Activated CD4-positive, alpha-beta T cell treated with anti-CD3 and anti-CD28 coated beads for 24 hours (primary cell): ENCODE data around the gene FCHSD2.
"Not testable (repeated sequence)": the region's sequence is repeated elsewhere in the genome, so short reads cannot be mapped to it uniquely, and the experiment has no call there.

Experiments
- DNase-seq, 2 donors: peaks; one replicate each; pipeline ENCODE4 v3.0.0-alpha.2; 2020; ENCODE audit warnings: low read depth in 2 of 2

FCHSD2 gene

DNA sequence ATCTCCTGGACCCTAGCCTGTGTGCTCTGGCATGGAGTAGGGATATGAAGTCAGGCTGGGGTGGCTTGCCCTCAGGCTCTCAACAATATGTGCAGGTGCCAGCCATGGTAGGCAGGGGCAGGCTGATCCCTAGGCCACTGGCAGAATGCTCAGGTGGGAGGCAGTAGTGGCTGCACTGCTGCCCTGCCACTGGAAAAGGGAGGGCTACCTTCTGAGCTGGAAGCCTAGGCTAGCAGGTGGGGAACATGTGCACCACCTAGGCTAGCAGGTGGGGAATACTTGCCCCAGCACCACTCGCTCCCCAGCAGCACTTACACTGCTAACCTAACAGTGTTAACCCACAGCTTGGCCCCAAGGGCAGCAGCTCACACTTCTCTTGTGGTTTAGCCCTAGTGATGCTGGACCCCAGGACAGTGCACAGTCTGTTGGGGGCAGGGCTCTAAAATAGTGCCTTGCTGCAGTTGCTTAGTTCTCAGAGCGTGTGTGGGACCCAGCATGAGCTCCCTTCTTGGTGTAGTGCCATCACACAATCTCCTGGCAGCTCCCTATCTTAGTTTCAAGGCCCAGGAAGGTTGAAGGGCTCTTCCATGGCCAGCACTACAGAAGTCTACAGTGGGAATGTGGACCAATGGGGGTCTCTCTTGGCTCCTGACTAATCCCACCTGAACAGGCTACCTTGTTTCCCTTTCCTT is 130.8 kb downstream of the FCHSD2 start:
- no peak for DNase-seq

DNA sequence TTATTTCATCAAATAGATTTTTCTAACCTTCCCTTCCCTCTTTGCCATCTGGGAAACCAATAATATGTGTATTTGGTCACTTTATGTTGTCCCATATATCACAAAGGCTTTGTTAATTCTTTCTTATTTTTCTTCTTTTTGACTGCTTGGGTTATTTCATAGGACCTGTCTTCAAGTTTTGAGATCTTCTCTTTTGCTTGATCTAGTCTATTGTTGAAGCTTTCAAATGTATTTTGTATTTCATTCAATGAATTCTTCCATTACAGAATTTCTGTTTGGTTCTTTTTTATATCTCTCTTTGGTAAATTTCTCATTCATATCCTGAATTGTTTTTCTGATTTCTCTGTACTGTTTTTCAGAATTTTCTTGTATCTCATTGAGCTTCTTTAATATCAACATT is 132.1 kb downstream of the FCHSD2 start:
- no peak for DNase-seq

DNA sequence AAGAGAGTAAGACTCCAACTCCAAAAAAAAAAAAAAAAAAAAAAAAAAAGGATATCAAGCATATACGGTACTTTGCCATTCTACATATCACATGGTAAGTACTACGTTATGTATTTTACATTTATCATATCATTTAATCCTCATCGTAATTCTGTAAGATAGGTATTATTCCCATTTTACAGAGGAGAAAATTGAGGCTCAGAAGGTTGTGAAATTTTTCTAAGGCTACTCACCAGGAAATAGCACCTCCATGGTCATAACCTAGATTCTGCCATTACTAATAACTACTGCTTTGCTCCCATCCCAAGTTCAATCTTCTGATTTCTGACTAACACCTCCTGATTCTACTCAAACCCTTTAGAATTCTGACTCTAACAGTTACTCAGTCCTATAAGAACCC is 138.0 kb downstream of the FCHSD2 start:
- no peak for DNase-seq

DNA sequence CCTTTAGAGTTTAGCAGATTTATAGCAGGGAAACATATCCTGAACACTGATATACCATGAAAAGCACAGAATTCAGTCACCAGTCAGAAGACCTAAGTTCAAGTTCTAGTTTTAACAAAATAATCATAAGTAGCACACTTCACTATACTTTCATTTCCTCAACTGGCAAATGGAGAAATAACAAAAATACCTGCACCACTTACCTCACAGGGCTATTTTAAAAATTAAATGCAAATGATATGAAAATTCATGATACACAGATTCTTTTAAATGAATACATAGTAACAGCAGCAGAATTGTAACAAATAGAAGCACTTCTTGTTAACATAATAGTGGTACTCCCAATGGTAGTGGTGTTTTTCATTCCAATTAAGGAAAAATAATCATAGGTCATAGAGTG is 139.0 kb downstream of the FCHSD2 start:
- DNase-seq = no peak

DNA sequence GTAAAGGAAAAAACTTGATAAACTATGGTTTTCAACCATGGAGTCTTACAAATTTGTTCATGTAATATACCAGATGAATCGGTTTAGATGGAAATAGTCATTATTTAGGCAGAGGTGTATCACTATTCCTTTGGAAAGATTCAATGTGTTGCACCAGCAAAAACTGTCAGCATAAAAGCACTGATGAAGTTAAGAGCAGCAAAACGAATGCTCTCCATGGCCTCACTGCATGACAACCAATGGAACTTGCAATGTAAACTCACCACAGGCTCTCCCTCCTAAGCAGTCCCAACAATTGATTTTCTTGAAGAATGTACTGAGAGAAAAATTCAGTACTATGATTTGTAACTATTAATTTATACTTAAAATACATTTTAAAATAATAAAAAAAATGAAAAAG is 139.9 kb downstream of the FCHSD2 start:
- no peak for DNase-seq

DNA sequence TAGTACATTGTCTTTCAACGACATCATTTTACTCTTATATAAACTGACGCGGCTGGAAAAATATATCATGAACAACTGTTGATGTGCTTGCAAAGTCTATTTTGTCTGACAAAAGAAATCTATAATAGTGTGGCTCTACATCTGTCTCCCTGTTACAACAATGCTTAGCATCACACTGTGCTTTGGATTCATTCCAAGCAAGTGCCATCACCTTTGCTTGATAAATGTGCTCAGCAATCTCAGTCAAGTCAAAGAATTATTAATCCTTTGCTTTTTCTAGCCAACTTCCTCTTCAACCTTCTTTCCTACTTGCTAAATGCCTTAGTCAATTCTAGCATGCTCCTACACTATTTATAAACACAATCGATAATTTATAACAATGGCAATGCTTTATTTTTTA is 140.5 kb downstream of the FCHSD2 start:
- no peak for DNase-seq

DNA sequence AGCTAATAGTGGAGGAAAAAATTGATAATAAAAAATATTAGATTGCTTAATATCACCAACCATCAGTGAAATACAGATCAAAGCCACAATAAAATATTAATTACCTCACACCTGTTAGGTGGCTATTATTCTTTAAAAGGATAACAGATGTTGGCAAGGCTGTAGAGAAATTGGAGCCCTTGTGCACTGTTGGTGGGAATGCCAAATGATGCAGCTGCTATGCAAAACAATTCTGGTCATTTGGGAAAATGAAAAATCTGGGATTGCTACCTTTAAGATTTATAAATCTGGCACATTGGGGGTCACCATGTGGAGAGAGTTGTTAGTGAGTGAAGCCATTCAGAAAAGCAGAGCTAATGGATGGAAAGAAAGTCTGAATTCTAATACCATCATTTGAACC is 143.4 kb downstream of the FCHSD2 start:
- no peak for DNase-seq

DNA sequence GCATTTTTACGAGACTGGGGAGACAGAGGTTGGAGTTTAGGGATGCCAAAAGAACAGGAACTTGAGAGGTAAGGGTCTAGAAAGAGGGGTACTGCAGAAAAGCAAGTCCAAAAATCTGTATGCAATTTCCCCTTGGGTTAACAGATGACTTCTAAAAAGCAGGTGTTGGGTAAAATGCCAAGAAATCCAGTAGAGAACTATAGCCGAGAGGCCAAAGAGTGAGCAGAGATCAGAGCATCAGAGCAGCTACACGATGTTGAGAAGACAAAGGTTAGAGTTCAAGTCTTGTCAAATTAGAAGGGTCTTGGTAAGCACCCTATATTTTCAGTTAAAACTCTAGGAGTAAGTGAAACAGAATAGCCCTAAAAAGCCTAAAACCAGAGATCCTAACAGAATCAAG is 145.2 kb downstream of the FCHSD2 start:
- no peak for DNase-seq

DNA sequence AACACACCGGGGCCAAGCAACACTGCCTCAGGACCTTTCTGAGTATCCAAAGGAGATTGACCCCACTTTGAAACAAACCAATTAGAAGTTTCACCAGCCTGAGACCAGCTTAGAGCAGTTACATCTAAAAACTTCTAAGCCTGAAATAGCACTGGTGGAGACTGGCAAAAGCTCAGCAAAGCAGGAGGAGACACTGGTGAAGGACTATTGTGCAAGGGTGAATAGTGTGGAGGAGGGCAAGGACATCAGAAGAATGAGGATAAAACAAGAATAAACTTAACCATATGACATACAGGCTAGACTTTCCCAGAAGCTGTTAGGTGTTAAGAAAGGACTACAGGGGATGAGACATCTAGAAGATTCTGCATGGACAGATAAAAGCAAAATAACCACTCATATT is 152.4 kb downstream of the FCHSD2 start:
- no peak for DNase-seq

DNA sequence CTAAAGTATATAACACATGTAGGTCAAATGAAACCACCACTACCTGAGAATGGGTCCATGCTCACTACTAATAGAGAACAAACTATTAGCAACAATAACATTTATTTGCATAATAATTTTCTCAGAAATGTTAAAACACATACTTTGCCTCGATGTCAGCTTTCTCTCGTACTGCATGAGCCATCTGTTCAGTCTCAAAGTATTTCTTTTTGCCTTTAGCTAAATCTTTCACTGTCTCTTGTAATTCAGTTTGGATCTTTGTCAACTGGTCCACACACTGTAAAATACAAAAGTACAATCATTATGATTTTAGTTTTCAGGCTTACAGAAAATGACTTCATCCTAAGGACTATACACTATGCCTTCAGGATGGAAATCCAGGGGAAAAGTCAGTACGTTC is 153.3 kb downstream of the FCHSD2 start:
- no peak for DNase-seq

DNA sequence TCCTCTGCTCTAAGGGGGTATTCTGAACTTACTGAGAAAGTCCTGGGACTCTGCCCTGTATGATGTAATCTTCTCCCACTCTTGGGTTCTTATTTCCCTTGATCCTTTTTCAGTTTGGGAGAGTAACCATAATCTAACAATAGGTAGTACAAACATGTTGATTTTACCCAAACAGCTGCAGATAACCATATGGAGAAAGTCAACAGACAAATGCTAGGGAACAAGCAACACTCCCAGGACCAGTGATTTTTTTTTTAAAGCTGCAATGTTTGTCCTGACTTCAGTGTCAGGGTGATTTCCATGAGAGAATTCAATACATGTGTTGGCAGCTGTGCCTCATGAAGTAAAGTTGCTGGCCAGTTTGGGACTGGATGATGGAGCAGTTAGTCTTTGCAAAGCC is 156.5 kb downstream of the FCHSD2 start:
- DNase-seq = no peak

DNA sequence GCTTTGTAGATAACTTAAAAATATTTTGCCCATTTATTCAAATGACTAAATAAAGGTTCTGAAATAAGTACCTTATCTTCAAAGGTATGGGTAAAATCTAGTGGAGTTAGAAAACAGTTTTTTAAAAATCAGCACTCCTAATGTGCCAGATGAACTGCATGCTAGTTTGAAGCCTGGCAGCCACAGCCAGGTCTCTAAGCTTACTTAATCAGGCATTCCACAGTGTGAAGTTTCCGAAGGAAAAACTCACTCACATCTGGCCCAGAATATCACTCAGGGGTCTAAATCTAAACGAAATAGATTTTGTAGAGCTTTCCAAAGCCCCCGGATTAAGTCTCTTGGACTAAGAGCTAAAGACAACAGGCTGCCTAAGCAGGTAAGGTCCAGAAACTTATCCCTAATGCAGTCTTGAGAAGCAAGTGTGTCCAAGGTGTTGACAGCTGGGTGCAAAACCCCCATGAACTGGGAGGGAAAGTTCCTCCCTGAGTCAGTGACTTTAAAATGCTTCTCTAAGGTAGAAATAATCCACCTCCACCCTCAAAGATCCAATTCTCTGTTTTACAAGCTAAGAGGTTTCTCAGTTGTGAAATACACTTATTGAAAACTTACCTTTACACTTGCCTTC is 157.6 kb downstream of the FCHSD2 start:
- DNase-seq = no peak

DNA sequence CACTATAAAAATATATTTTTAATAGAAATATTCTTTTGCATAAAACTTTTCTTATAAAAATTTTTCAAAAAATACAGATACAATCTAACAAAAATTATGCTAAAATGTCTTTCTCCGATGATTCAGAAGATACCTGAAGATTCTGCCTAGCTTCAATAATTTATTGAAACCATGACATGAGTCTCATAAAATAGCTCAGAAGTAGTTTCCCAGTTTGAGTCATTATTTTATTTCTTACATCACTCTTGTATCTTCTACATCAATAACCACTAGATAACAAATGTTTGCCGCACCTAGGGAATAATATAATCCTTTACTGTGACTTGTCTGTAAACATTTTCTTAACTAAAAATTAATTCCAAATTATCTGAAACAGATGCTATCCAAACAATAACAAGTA is 158.6 kb downstream of the FCHSD2 start:
- no peak for DNase-seq

DNA sequence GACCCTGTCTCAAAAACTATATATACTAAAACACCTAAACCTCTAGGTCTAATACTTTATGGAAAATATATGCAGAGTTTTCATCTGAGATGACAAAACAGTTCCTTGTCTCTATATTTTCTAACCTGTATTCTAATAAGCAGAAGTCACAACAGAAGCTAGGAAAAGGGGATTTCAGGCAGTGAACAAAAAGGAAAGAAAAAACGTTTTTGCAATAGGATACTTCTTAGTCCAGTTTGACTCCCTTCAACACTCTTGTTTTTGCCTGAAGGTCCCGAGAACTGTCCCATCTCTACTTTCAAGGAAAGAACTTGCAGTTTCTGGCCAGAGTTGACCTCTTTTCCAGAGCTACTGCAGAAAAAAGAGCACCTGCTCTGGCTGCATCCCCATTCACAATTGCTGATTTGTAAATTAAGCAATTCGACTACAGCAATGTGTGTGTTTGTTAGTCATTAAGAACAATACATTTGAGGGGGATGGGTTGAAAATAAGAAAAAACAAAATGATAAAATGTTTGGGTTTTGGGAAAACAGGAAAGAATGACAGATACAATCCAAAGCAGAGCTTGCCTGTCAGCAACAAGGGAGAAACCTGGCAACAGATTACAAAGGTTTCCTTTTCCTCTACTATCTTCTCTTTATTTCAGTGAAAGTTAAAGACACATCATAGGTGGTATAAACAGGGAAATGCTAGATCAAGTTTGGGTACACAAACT is 160.0 kb downstream of the FCHSD2 start:
- DNase-seq = no peak

DNA sequence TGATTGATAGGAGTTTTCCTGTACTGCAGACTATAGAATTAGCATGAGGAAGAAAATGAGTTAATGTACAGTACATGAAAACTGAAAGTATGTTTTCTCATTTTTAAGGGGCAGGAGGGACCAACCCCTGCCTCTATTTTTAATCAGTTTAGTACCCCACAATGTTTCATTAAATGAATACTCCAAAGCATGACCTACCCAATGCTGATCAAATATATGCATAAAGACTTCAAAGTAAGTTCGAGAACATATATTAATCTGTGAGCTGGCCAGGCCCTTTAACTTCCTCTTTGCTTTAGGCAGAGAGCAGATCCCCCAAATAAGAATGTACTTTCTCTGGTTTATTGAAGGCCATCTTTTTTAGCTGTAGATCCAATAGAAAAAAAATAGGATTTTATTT is 161.0 kb downstream of the FCHSD2 start:
- no peak for DNase-seq

DNA sequence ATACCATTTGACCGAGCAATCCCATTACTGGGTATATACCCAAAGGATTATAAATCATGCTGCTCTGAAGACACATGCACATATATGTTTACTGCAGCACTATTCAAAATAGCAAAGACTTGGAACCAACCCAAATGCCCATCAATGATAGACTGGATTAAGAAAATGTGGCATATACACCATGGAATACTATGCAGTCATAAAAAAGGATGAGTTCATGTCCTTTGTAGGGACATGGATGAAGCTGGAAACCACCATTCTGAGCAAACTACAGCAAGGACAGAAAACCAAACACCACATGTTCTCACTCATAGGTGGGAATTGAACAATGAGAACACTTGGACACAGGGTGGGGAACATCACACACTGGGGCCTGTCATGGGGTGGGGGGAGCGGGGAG is 164.3 kb downstream of the FCHSD2 start:
- DNase-seq = not testable (repeated sequence)

DNA sequence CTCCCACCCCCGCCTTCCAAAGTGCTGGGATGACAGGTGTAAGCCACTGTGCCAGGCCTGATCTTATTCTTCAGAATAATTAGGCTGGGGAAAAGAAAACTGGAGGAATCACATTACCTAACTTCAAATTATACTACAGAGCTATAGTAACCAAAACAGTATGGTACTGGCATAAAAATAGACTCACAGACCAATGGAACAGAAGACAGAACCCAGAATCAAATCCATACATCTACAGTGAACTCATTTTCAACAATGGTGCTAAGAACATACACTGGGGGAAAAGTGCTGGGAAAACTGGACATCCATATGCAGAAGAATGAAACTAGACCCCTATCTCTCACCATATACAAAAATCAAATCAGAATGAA is 165.6 kb downstream of the FCHSD2 start:
- not testable (repeated sequence) for DNase-seq

DNA sequence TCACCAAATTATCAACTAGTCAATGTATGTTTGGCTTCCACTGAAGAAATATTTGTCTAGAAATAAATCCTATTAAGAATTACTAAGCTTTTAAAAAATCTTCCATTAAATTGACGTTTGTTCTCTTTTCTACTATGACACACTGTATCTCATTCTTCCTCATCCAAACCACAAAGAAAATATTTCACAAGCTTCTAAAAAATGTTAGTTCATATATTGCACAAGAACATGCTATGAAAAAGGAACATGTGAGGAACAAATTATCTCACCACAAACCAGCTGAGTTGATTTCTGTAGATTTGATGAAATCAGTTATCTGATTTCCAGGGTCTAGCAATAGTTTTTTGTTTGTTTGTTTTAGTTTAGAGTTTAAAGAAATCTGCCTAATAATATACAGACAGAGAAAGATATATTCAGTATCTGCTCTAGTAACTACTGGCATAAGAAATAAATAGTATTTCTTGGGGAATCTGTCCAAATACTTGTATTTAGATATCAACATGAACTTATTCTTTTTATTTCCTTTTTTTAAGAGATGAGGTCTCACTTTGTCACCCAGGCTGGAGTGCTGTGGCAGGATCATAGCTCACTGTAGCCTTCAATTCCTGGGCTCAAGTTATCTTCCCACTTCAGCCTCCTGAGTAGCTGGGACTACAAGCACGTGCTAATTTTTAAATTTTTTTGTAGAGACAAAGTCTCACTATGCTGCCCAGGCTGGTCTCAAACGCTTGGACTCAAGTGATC is 166.2 kb downstream of the FCHSD2 start:
- no peak for DNase-seq

DNA sequence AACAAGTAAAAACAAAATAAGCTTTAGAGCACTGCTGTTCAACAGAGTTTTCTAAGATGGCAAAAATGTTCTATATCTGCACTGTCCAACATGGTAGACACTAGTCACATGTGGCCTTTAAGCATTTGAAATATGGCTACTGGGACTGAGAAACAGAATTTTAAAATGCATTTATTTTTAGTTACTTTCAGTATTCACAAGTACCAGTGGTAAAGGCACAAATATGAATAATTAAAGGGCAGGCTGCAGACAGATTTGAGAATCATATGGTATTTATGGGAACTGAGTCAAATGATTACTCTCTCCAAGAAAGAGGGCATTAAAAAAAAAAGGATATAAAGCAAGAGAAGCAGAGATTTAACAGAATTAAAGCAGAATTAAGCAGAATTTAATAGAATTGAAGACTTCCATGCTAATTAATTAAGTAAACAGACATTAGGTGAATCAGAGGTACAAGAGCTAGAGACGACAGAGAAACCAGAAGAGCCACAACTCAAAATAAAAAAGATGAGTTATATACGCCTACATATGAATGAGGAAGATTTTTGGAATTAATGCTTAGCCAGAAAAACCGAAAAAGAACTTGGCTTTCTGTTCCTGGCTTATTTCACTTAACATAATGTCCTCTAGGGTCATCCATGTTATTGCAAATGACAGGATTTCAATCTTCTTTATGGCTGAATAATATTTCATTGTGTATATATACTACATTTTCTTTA is 167.5 kb downstream of the FCHSD2 start:
- DNase-seq = no peak

DNA sequence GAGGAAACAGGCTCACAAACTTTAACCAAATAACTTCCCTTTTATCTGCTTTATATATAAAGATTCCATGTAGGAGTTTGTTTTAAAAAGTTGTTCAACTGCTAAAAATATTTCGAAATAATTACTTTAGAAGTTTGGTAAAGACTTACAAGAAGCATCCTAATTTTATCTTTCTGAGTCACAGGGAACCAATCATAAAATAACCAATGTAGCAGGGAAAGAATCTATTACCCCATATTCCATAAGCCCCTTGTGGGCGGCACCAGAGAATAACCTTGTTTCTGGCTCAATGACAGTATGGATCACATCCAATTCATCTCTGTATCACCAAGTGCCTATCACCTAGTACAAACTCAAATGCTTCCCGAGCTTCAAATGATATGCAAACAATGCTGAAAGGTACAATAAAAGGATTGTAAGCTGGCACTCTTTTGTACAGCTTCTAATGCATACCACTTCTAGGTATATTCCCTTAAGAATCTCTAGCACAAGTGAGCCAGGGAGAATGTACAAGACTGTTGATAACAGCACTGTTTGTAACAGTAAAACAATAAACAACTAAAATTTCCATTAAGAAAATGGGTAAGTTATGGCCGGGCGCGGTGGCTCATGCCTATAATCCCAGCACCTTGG is 169.5 kb downstream of the FCHSD2 start:
- DNase-seq = no peak

DNA sequence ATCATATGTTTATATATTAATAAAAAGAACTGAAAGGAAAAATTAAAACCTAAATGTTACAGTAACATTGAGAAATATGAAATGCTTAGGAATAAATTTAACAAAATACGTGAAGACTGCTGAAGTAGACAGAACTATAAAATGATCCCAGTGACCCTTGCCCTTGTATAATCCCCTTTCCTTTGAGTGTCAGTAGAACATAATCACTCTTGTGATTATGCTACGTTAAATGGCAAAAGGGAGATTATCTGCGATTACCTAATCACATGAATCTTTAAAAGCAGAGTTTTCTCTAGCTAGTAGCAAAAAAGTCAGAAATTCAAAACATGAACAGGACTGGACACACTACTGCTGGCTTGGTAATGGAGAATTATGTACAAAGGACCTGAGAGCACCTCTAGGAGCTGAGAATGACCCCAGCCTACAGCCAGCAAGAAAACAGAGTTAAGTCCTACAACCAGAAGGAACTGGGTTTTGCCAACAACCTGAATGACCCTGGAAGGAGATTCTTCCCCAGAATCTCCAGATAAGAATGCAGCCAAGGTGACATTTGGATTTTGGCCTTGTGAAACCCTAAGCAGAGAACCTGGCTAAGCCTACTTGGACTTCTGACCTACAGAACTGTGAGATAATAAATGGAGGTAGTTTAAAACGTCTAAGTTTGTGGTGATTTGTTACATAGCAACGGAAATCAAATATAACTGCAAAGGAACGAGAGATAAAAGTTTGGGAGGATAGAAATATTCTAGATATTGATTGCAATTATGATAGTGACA is 170.7 kb downstream of the FCHSD2 start:
- no peak for DNase-seq
